Measurements from ENCODE around the gene MTSS2. TPM values are rescaled to one million over a fixed set of nuclear protein-coding genes. Genes with fewer than 3 reads are reported as not detected.

The MTSS2 gene
- total RNA-seq, 1 donor from 2014 or later: 82.6 TPM

- TF ChIP-seq CTCF (IDR thresholded peaks at IDR 0.05; ENCODE audit: unreplicated experiment): no peak
- H3K9me3 Mint-ChIP-seq (ENCODE audit: unreplicated experiment): peaks cover 7% of the 10 kb centered on the region
- H3K27ac Mint-ChIP-seq (ENCODE audit: unreplicated experiment): peak overlapping the region; percentile 30
- no peak for DNase-seq (ENCODE audit: low spot score)
- H3K4me1 Mint-ChIP-seq (ENCODE audit: unreplicated experiment): peaks cover 19% of the 10 kb centered on the region
- peaks cover 34% of the 10 kb centered on the region for H3K36me3 Mint-ChIP-seq (ENCODE audit: low read depth, unreplicated experiment)
- peak overlapping the region; percentile 65 for H3K4me3 Mint-ChIP-seq (ENCODE audit: unreplicated experiment)
- peaks cover 7% of the 10 kb centered on the region for H3K27me3 Mint-ChIP-seq (ENCODE audit: unreplicated experiment)
Measured at GRCh38 chr16:70720425-70721201, 34.8 kb upstream of the MTSS2 start.

GRCh38 chr16:70717065-70717464 is 31.2 kb upstream of the MTSS2 start:
- no peak for DNase-seq (ENCODE audit: low spot score)
- Mint-ChIP-seq H3K36me3 (ENCODE audit: low read depth, unreplicated experiment) (peaks cover 29% of the 10 kb centered on the region), H3K27me3 (ENCODE audit: unreplicated experiment) (peaks cover 7% of the 10 kb centered on the region), H3K27ac (ENCODE audit: unreplicated experiment) (no peak overlapping the region), H3K9me3 (ENCODE audit: unreplicated experiment) (peaks cover 7% of the 10 kb centered on the region), H3K4me3 (ENCODE audit: unreplicated experiment) (no peak overlapping the region), H3K4me1 (ENCODE audit: unreplicated experiment) (peaks cover 37% of the 10 kb centered on the region)
- no peak for TF ChIP-seq CTCF (IDR thresholded peaks at IDR 0.05; ENCODE audit: unreplicated experiment)

GRCh38 chr16:70715860-70716357 is 30.1 kb upstream of the MTSS2 start:
- Mint-ChIP-seq H3K4me3 (ENCODE audit: unreplicated experiment) (no peak overlapping the region), H3K4me1 (ENCODE audit: unreplicated experiment) (peaks cover 40% of the 10 kb centered on the region), H3K27me3 (ENCODE audit: unreplicated experiment) (peaks cover 6% of the 10 kb centered on the region), H3K27ac (ENCODE audit: unreplicated experiment) (no peak overlapping the region), H3K36me3 (ENCODE audit: low read depth, unreplicated experiment) (peaks cover 19% of the 10 kb centered on the region), H3K9me3 (ENCODE audit: unreplicated experiment) (peaks cover 7% of the 10 kb centered on the region)
- TF ChIP-seq CTCF (IDR thresholded peaks at IDR 0.05; ENCODE audit: unreplicated experiment): no peak
- DNase-seq (ENCODE audit: low spot score): no peak

- Mint-ChIP-seq H3K27ac (ENCODE audit: unreplicated experiment) (no peak overlapping the region), H3K36me3 (ENCODE audit: low read depth, unreplicated experiment) (peaks cover 13% of the 10 kb centered on the region), H3K27me3 (ENCODE audit: unreplicated experiment) (peaks cover 1% of the 10 kb centered on the region), H3K4me1 (ENCODE audit: unreplicated experiment) (peaks cover 41% of the 10 kb centered on the region), H3K4me3 (ENCODE audit: unreplicated experiment) (no peak overlapping the region), H3K9me3 (ENCODE audit: unreplicated experiment) (peaks cover 7% of the 10 kb centered on the region)
- DNase-seq (ENCODE audit: low spot score): no peak
- TF ChIP-seq CTCF (IDR thresholded peaks at IDR 0.05; ENCODE audit: unreplicated experiment): no peak
Measured at GRCh38 chr16:70715055-70715858, 29.4 kb upstream of the MTSS2 start.
